Hepatocyte (in vitro differentiated cells): Measurements from ENCODE around the gene DDIT4L. TPM values are rescaled to one million over a fixed set of nuclear protein-coding genes. Genes with fewer than 3 reads are reported as not detected.
A peak's percentile ranks its signal among the peaks of the same experiment; 100 is the strongest.
"Not testable (repeated sequence)": the region's sequence is repeated elsewhere in the genome, so short reads cannot be mapped to it uniquely, and the experiment has no call there.

Experiments
- DNase-seq: peaks from one replicate; pipeline ENCODE4 v3.0.0-alpha.2; 2016; ENCODE audit warnings: low spot score
- H2AFZ ChIP-seq: fragments of 200-600 bp; sonication (generic); 2 replicates; pipeline ENCODE4 v1.6.0; 2016; ENCODE audit warnings: antibody characterized with exemption, mild to moderate bottlenecking
- H3K27ac ChIP-seq: fragments of 200-600 bp; sonication (generic); 2 replicates; pipeline ENCODE4 v1.5.1; 2016; ENCODE audit warnings: mild to moderate bottlenecking
- H3K27me3 ChIP-seq: fragments of 200-600 bp; sonication (generic); 2 replicates; pipeline ENCODE4 v1.6.1; 2016
- H3K36me3 ChIP-seq: fragments of 200-600 bp; sonication (generic); replicated peaks from 2 replicates; pipeline ENCODE4 v1.5.1; 2016; ENCODE audit warnings: low read depth; ENCODE audit not compliant: insufficient read depth
- H3K4me1 ChIP-seq: fragments of 200-600 bp; sonication (generic); 2 replicates; pipeline ENCODE4 v1.5.1; 2016; ENCODE audit warnings: mild to moderate bottlenecking, moderate library complexity; ENCODE audit not compliant: insufficient read depth
- H3K4me2 ChIP-seq: fragments of 200-600 bp; sonication (generic); 2 replicates; pipeline ENCODE4 v1.6.0; 2016
- H3K4me3 ChIP-seq: fragments of 200-600 bp; sonication (generic); 2 replicates; pipeline ENCODE4 v1.5.1; 2016; ENCODE audit warnings: mild to moderate bottlenecking
- H3K79me2 ChIP-seq: fragments of 200-600 bp; sonication (generic); 2 replicates; pipeline ENCODE4 v1.6.0; 2017; ENCODE audit warnings: mild to moderate bottlenecking
- H3K9me2 ChIP-seq: fragments of 200-600 bp; sonication (generic); replicated peaks from 2 replicates; pipeline ENCODE4 v1.6.0; 2017; ENCODE audit warnings: mild to moderate bottlenecking; ENCODE audit not compliant: insufficient read depth
- H3K9me3 ChIP-seq: fragments of 200-600 bp; sonication (generic); 2 replicates; pipeline ENCODE4 v1.5.1; 2016; ENCODE audit warnings: low read depth, mild to moderate bottlenecking
- H4K20me1 ChIP-seq: fragments of 200-600 bp; sonication (generic); 2 replicates; pipeline ENCODE4 v1.6.0; 2016; ENCODE audit warnings: mild to moderate bottlenecking; ENCODE audit not compliant: insufficient read depth, poor library complexity, severe bottlenecking
- CTCF ChIP-seq: fragments of 200-600 bp; sonication (generic); IDR thresholded peaks from 2 replicates; pipeline ENCODE4 v1.5.1; 2016; ENCODE audit warnings: antibody characterized with exemption, mild to moderate bottlenecking; ENCODE audit not compliant: poor library complexity
- EZH2 ChIP-seq: fragments of 200-600 bp; sonication (generic); IDR thresholded peaks from 2 replicates; pipeline ENCODE4 v1.6.1; 2016; ENCODE audit warnings: antibody characterized with exemption, mild to moderate bottlenecking, borderline replicate concordance
- EZH2phosphoT487 ChIP-seq: fragments of 200-600 bp; sonication (generic); IDR thresholded peaks from one replicate; pipeline ENCODE4 v1.6.1; 2018; ENCODE audit warnings: antibody characterized with exemption, mild to moderate bottlenecking, low read depth, moderate library complexity; ENCODE audit not compliant: unreplicated experiment, severe bottlenecking
- WGBS: methylation state at CpG from one replicate; pipeline ENCODE4 v1.1.6; 2016; ENCODE audit warnings: low lambda C conversion rate; ENCODE audit errors: missing lambda C conversion rate; 5-methylcytosine and 5-hydroxymethylcytosine counted together
- polyA plus RNA-seq: library from polyadenylated mRNA; unstranded; fragments of >200 nt; fragmentation: Nextera tagmentation; extraction: Ambion mirVana; gene quantifications from 2 replicates; pipeline ENCODE4 v1.2.1, GENCODE V29; 2016
- total RNA-seq: library from RNA; depleted of rRNA; stranded (reverse); fragments of >200 nt; gene quantifications from 2 replicates; pipeline ENCODE4 v1.2.3, GENCODE V29; 2014

DDIT4L gene
- total and polyA plus RNA-seq, 2 experiments from 2014 or later, result 0.64 to 3.6 TPM

- H3K36me3 ChIP-seq, result no peaks in the 10 kb centered on the region
- H4K20me1 ChIP-seq, result no peaks in the 10 kb centered on the region
- no peak for TF ChIP-seq EZH2
- no peak for TF ChIP-seq EZH2phosphoT487
- no peak for TF ChIP-seq CTCF
- H3K4me2 ChIP-seq, result no peak overlapping the region
- no peak overlapping the region for H3K27ac ChIP-seq
- 88% methylated on average over 1 of the region's 1 CpG for WGBS
- no peak for DNase-seq
- no peak overlapping the region for H2AFZ ChIP-seq
- H3K9me3 ChIP-seq, result no peaks in the 10 kb centered on the region
- H3K27me3 ChIP-seq, result no peaks in the 10 kb centered on the region
- H3K4me3 ChIP-seq, result no peak overlapping the region
- H3K4me1 ChIP-seq, result no peaks in the 10 kb centered on the region
- no peaks in the 10 kb centered on the region for H3K79me2 ChIP-seq
- no peaks in the 10 kb centered on the region for H3K9me2 ChIP-seq
These were observed 7.8 kb upstream of the DDIT4L start for GRCh38 chr4:100198061-100198460.

- not testable (repeated sequence) for H3K27ac ChIP-seq, H3K4me2 ChIP-seq, H3K4me1 ChIP-seq, H4K20me1 ChIP-seq, H2AFZ ChIP-seq, H3K79me2 ChIP-seq, DNase-seq, H3K9me3 ChIP-seq, H3K9me2 ChIP-seq, H3K27me3 ChIP-seq, H3K4me3 ChIP-seq, H3K36me3 ChIP-seq
- WGBS, result 95% methylated on average over 34 of the region's 40 CpGs
These were observed 6.3 kb upstream of the DDIT4L start for GRCh38 chr4:100196388-100197071.

- WGBS, result 11% methylated on average over 37 of the region's 37 CpGs
- H3K27ac ChIP-seq, result no peak overlapping the region
- H3K4me1 ChIP-seq, result peaks cover 13% of the 10 kb centered on the region
- no peaks in the 10 kb centered on the region for H4K20me1 ChIP-seq
- H3K9me2 ChIP-seq, result no peaks in the 10 kb centered on the region
- H3K27me3 ChIP-seq, result peaks cover 17% of the 10 kb centered on the region
- peak; percentile 17 for DNase-seq
- TF ChIP-seq EZH2, result no peak
- no peak for TF ChIP-seq EZH2phosphoT487
- TF ChIP-seq CTCF, result no peak
- H2AFZ ChIP-seq, result peak overlapping the region; percentile 94
- H3K4me2 ChIP-seq, result peak overlapping the region; percentile 90
- H3K36me3 ChIP-seq, result no peaks in the 10 kb centered on the region
- H3K4me3 ChIP-seq, result peak overlapping the region; percentile 32
- no peaks in the 10 kb centered on the region for H3K79me2 ChIP-seq
- H3K9me3 ChIP-seq, result no peaks in the 10 kb centered on the region
These were observed 654 bp upstream of the DDIT4L start for GRCh38 chr4:100190643-100191600.

GRCh38 chr4:100188829-100189228 lies 1.4 kb downstream of the DDIT4L start:
- H4K20me1 ChIP-seq, result no peaks in the 10 kb centered on the region
- peak overlapping the region; percentile 31 for H2AFZ ChIP-seq
- WGBS, result 36% methylated on average over 4 of the region's 4 CpGs
- H3K4me3 ChIP-seq, result peak overlapping the region; percentile 32
- peaks cover 17% of the 10 kb centered on the region for H3K27me3 ChIP-seq
- H3K79me2 ChIP-seq, result no peaks in the 10 kb centered on the region
- H3K4me2 ChIP-seq, result peak overlapping the region; percentile 90
- H3K4me1 ChIP-seq, result peaks cover 13% of the 10 kb centered on the region
- no peaks in the 10 kb centered on the region for H3K9me3 ChIP-seq
- no peak for DNase-seq
- no peaks in the 10 kb centered on the region for H3K9me2 ChIP-seq
- H3K27ac ChIP-seq, result no peak overlapping the region
- no peaks in the 10 kb centered on the region for H3K36me3 ChIP-seq
- TF ChIP-seq EZH2 (no peak), EZH2phosphoT487 (no peak), CTCF (no peak)
